Spleen (tissue), 11 donors: Measurements from ENCODE around the gene ASGR2. TPM values are rescaled to one million over a fixed set of nuclear protein-coding genes. Genes with fewer than 3 reads are reported as not detected.
A peak's percentile ranks its signal among the peaks of the same experiment; 100 is the strongest.
"Not testable (repeated sequence)": the region's sequence is repeated elsewhere in the genome, so short reads cannot be mapped to it uniquely, and the experiment has no call there.

Experiments used
- DNase-seq: peaks from one replicate; pipeline ENCODE4 v3.0.0-alpha.2; 2020
- H3K27ac ChIP-seq, 8 donors: fragments of 200-600 bp; sonication (generic) in 7 of 8; 1 replicate in 4 of 8; 2 replicates in 4 of 8; pipeline versions ENCODE4 v1.5.0 to v1.8.0; 2016 to 2021; ENCODE audit warnings: inconsistent platforms in 4 of 8, mild to moderate bottlenecking in 4 of 8, moderate library complexity in 1 of 8
- H3K27me3 ChIP-seq, 7 donors: fragments of 200-600 bp; sonication (generic) in 6 of 7; replicated peaks in 1 of 7; 1 replicate in 4 of 7; 2 replicates in 3 of 7; pipeline versions ENCODE4 v1.5.0 to v1.8.0; 2016 to 2021; ENCODE audit warnings: inconsistent platforms in 3 of 7, mild to moderate bottlenecking in 1 of 7
- H3K36me3 ChIP-seq, 6 donors: fragments of 200-600 bp; sonication (generic) in 5 of 6; 1 replicate in 4 of 6; 2 replicates in 2 of 6; pipeline versions ENCODE4 v1.5.0 to v1.8.0; 2016 to 2021; ENCODE audit warnings: inconsistent platforms in 2 of 6
- H3K4me1 ChIP-seq, 6 donors: fragments of 200-600 bp; sonication (generic) in 5 of 6; 1 replicate in 3 of 6; 2 replicates in 3 of 6; pipeline versions ENCODE4 v1.5.0 to v1.8.0; 2016 to 2021; ENCODE audit warnings: inconsistent platforms in 3 of 6
- H3K4me3 ChIP-seq, 8 donors: fragments of 200-600 bp; sonication (generic) in 7 of 8; 1 replicate in 4 of 8; 2 replicates in 4 of 8; pipeline versions ENCODE4 v1.5.0 to v1.8.0; 2016 to 2021; ENCODE audit warnings: inconsistent platforms in 4 of 8, mild to moderate bottlenecking in 4 of 8, moderate library complexity in 2 of 8
- H3K9me3 ChIP-seq, 8 donors: fragments of 200-600 bp; sonication (generic) in 7 of 8; 1 replicate in 4 of 8; 2 replicates in 4 of 8; pipeline versions ENCODE4 v1.5.0 to v1.8.0; 2016 to 2021; ENCODE audit warnings: inconsistent platforms in 4 of 8
- CTCF ChIP-seq, 11 experiments: fragments of 200-600 bp in 7 of 11; fragments of 450-650 bp in 4 of 11; sonication (generic) in 4 of 11; IDR thresholded peaks in 8 of 11; conservative IDR thresholded peaks in 3 of 11; 1 replicate in 7 of 11; 2 replicates in 4 of 11; pipeline versions ENCODE4 v1.4.0 to v1.8.0; 2016 to 2021; ENCODE audit warnings: antibody characterized with exemption in 11 of 11, inconsistent platforms in 4 of 11, mild to moderate bottlenecking in 1 of 11
- POLR2A ChIP-seq, 3 donors: fragments of 450-650 bp; IDR thresholded peaks; one replicate each; pipeline ENCODE4 v1.5.1; 2017; ENCODE audit warnings: antibody characterized with exemption in 3 of 3, mild to moderate bottlenecking in 1 of 3
- POLR2AphosphoS5 ChIP-seq, 3 donors: sonication (generic); formaldehyde crosslinking; IDR thresholded peaks; one replicate each; pipeline ENCODE4 v1.5.1; 2017; ENCODE audit warnings: antibody characterized with exemption in 3 of 3
- WGBS, 5 donors: extraction: QIAGEN DNeasy Blood & Tissue Kit in 3 of 5; methylation state at CpG; one replicate each; pipeline versions ENCODE4 v1.1.5 to v1.1.7; 2013 to 2018; 5-methylcytosine and 5-hydroxymethylcytosine counted together
- intact Hi-C: fragments of 100-400 bp; cut with DNase I; formaldehyde crosslinking; loops from one replicate; pipeline ENCODE4 v1.15.0; 2023; ENCODE audit warnings: low total_unique reads
- polyA plus RNA-seq, 3 donors: library from polyadenylated mRNA; stranded (reverse); fragments of 200-250 nt; gene quantifications; one replicate each; pipeline ENCODE4 v1.2.1, GENCODE V29; 2013
- total RNA-seq, 7 donors: library from RNA; depleted of rRNA in 3 of 7; stranded (reverse); fragments of >200 nt in 3 of 7; fragmentation: NEBNext Ultra II Directional in 4 of 7; extraction: Animal tissue kit (Norgen Biotek cat#: 25700) in 4 of 7; gene quantifications; one replicate each; pipeline versions ENCODE4 v1.1.0 to v1.2.1, GENCODE V29; 2016 to 2021
- donor health status: healthy with polysubstance abuse.
- donor health status: DM: no; HTN: no; CAD: no; lungs with moderate emphysema.
- donor health status: DM: no; HTN: no; CAD: no.
- donor health status: Bipolar disorder and iron deficiency.
- donor health status: healthy.
- donor health status: DM: no; HTN: no; CAD: no.
- donor health status: DM: yes; HTN: yes; CAD: no.

ASGR2 gene
- total and polyA plus RNA-seq, 10 donors = 2.3 to 35.1 (median 6.3) TPM; not detected in 1

GRCh38 chr17:7088442-7088841 lies 26.2 kb downstream of the ASGR2 start:
- H3K9me3 ChIP-seq, H3K4me3 ChIP-seq, intact Hi-C loops, H3K27ac ChIP-seq, H3K36me3 ChIP-seq: not testable (repeated sequence)
- Histone ChIP-seq H3K27me3 (peaks cover 0 to 38% (median 0%) of the 10 kb centered on the region in 7 donors), H3K4me1 (peaks cover 0 to 15% (median 0%) of the 10 kb centered on the region in 6 donors)
- DNase-seq = peak; percentile 5
- WGBS, 5 donors = 74 to 85% (median 79%) methylated on average over 4 of the region's 4 CpGs

GRCh38 chr17:7084088-7084487 lies 30.5 kb downstream of the ASGR2 start:
- 21 to 35% (median 28%) methylated on average over 7 of the region's 7 CpGs for WGBS, 5 donors
- no peak overlapping the region for H3K4me3 ChIP-seq
- peaks cover 3 to 35% (median 13%) of the 10 kb centered on the region in 6 donors for H3K4me1 ChIP-seq
- no peaks in the 10 kb centered on the region for H3K36me3 ChIP-seq
- H3K27me3 ChIP-seq = peaks cover 0 to 34% (median 0%) of the 10 kb centered on the region in 7 donors
- no peak for TF ChIP-seq CTCF (IDR thresholded peaks at IDR 0.05 in 8 of 11, conservative IDR thresholded peaks at IDR 0.05 in 3 of 11)
- no peak for TF ChIP-seq POLR2AphosphoS5 (IDR thresholded peaks at IDR 0.05)
- TF ChIP-seq POLR2A (IDR thresholded peaks at IDR 0.05) = no peak
- no peak for DNase-seq
- H3K27ac ChIP-seq = peak overlapping the region in 5 of 8 donors; percentile 3 to 39 (median 11)
- intact Hi-C loops = no loop called here
- no peaks in the 10 kb centered on the region for H3K9me3 ChIP-seq

GRCh38 chr17:7083592-7083991 lies 31.0 kb downstream of the ASGR2 start:
- no peaks in the 10 kb centered on the region for H3K9me3 ChIP-seq
- no peak for DNase-seq

GRCh38 chr17:7081341-7082062 lies 33.1 kb downstream of the ASGR2 start:
- intact Hi-C loops = no loop called here
- peak; percentile 74 for DNase-seq
- H3K27me3 ChIP-seq = peaks cover 0 to 23% (median 0%) of the 10 kb centered on the region in 7 donors
- H3K9me3 ChIP-seq = no peaks in the 10 kb centered on the region
- H3K36me3 ChIP-seq = no peaks in the 10 kb centered on the region
- TF ChIP-seq POLR2A (IDR thresholded peaks at IDR 0.05) = no peak
- TF ChIP-seq POLR2AphosphoS5 (IDR thresholded peaks at IDR 0.05) = peak in 1 of 3 donors; percentile 16
- no peak for TF ChIP-seq CTCF (IDR thresholded peaks at IDR 0.05 in 8 of 11, conservative IDR thresholded peaks at IDR 0.05 in 3 of 11)
- WGBS, 5 donors = 77 to 83% (median 81%) methylated on average over 16 of the region's 16 CpGs
- no peak overlapping the region for H3K4me3 ChIP-seq
- H3K4me1 ChIP-seq = peaks cover 3 to 35% (median 13%) of the 10 kb centered on the region in 6 donors
- no peak overlapping the region for H3K27ac ChIP-seq

More at GRCh38 chr17:7083592-7083991, 31.0 kb downstream of the ASGR2 start:
- intact Hi-C loops = no loop called here
- Histone ChIP-seq H3K27ac (peak overlapping the region in 4 of 8 donors; percentile 3 to 39 (median 11)), H3K36me3 (no peaks in the 10 kb centered on the region), H3K4me1 (peaks cover 3 to 35% (median 13%) of the 10 kb centered on the region in 6 donors), H3K27me3 (peaks cover 0 to 34% (median 0%) of the 10 kb centered on the region in 7 donors), H3K4me3 (no peak overlapping the region)
- WGBS, 5 donors = 76 to 93% (median 81%) methylated on average over 4 of the region's 4 CpGs
- TF ChIP-seq CTCF (IDR thresholded peaks at IDR 0.05 in 8 of 11, conservative IDR thresholded peaks at IDR 0.05 in 3 of 11) (no peak), POLR2AphosphoS5 (IDR thresholded peaks at IDR 0.05) (no peak), POLR2A (IDR thresholded peaks at IDR 0.05) (no peak)
